HG03108 (cell line): ENCODE data around the gene TUBA4A.
A peak's percentile ranks its signal among the peaks of the same experiment; 100 is the strongest.

Experiments
- ATAC-seq: cut with Tn5 transposase; IDR thresholded peaks from one replicate; pipeline ENCODE4 v1.9.1; 2021; ENCODE audit warnings: moderate library complexity; ENCODE audit not compliant: unreplicated experiment

The TUBA4A gene

GRCh38 chr2:219244789-219245147 lies 8.9 kb downstream of the TUBA4A start:
- ATAC-seq, result no peak

- ATAC-seq, result no peak
Measured at GRCh38 chr2:219243291-219243761, 10.4 kb downstream of the TUBA4A start.

- no peak for ATAC-seq
Measured at GRCh38 chr2:219234331-219234730, 19.4 kb downstream of the TUBA4A start.

- ATAC-seq, result no peak
Measured at GRCh38 chr2:219230059-219230540, 23.6 kb downstream of the TUBA4A start.

GRCh38 chr2:219229305-219230058 lies 24.2 kb downstream of the TUBA4A start, which contains the start of the genes ANKZF1 and ATG9A:
TSS of gene ANKZF1 (plus strand) at chr2:219229806. CDS start at chr2:219230258, 452 bp downstream.
TSS of gene ATG9A (minus strand) at chr2:219229636. CDS start at chr2:219228024, 1,612 bp downstream.
- ATAC-seq, result peak; percentile 97

GRCh38 chr2:219228911-219229304 lies 24.8 kb downstream of the TUBA4A start:
- no peak for ATAC-seq

GRCh38 chr2:219228041-219228910 lies 25.4 kb downstream of the TUBA4A start:
- ATAC-seq, result no peak

- no peak for ATAC-seq
Measured at GRCh38 chr2:219225350-219225749, 28.4 kb downstream of the TUBA4A start.

- no peak for ATAC-seq
Measured at GRCh38 chr2:219223831-219224610, 29.7 kb downstream of the TUBA4A start.

GRCh38 chr2:219221957-219222518 lies 31.7 kb downstream of the TUBA4A start:
- no peak for ATAC-seq

GRCh38 chr2:219220652-219221402 lies 32.9 kb downstream of the TUBA4A start:
- no peak for ATAC-seq

GRCh38 chr2:219219784-219220532 lies 33.8 kb downstream of the TUBA4A start:
- no peak for ATAC-seq

- ATAC-seq, result peak; percentile 68
Measured at GRCh38 chr2:219218732-219219701, 34.7 kb downstream of the TUBA4A start, which contains the start of gene ABCB6. TSS of gene ABCB6 (minus strand) at chr2:219218958. CDS start at chr2:219218673, 285 bp downstream.

GRCh38 chr2:219218217-219218731 lies 35.4 kb downstream of the TUBA4A start:
- peak; percentile 19 for ATAC-seq

GRCh38 chr2:219216535-219216915 lies 37.2 kb downstream of the TUBA4A start:
- no peak for ATAC-seq

- no peak for ATAC-seq
Measured at GRCh38 chr2:219215871-219216534, 37.7 kb downstream of the TUBA4A start.

- ATAC-seq, result no peak
Measured at GRCh38 chr2:219214786-219215185, 38.9 kb downstream of the TUBA4A start.
